HG03558 (cell line): ENCODE results near the gene DKC1.
"Not testable (repeated sequence)": the region's sequence is repeated elsewhere in the genome, so short reads cannot be mapped to it uniquely, and the experiment has no call there.

Experiments used
- ATAC-seq: cut with Tn5 transposase; IDR thresholded peaks from one replicate; pipeline ENCODE4 v1.9.1; 2021; ENCODE audit warnings: moderate number of reproducible peaks; ENCODE audit not compliant: unreplicated experiment; ENCODE audit errors: extremely low read depth

The DKC1 gene

GRCh38 chrX:154815274-154815818 lies 52.7 kb downstream of the DKC1 start:
- no peak for ATAC-seq

GRCh38 chrX:154816326-154816898 lies 53.7 kb downstream of the DKC1 start:
- ATAC-seq, result not testable (repeated sequence)

- ATAC-seq, result not testable (repeated sequence)
These were observed 54.5 kb downstream of the DKC1 start for GRCh38 chrX:154817048-154817618.

- no peak for ATAC-seq
These were observed 56.5 kb downstream of the DKC1 start for GRCh38 chrX:154818916-154819770.

- no peak for ATAC-seq
These were observed 57.2 kb downstream of the DKC1 start for GRCh38 chrX:154819771-154820341.

GRCh38 chrX:154821523-154821922 lies 58.9 kb downstream of the DKC1 start:
- ATAC-seq, result no peak

- no peak for ATAC-seq
These were observed 59.4 kb downstream of the DKC1 start for GRCh38 chrX:154822029-154822428.

- no peak for ATAC-seq
These were observed 62.0 kb downstream of the DKC1 start for GRCh38 chrX:154824638-154825037.

- ATAC-seq, result not testable (repeated sequence)
These were observed 62.9 kb downstream of the DKC1 start for GRCh38 chrX:154825586-154825985.
